DLD1 (cell line): ENCODE data around the gene TSKS.
"Not testable (repeated sequence)": the region's sequence is repeated elsewhere in the genome, so short reads cannot be mapped to it uniquely, and the experiment has no call there.

Source experiments
- in situ Hi-C: cut with HindIII; loops from 2 replicates; pipeline ENCODE4 v1.10.0; 2017; ENCODE audit warnings: low sequenced_read_pairs

TSKS gene

GRCh38 chr19:49719420-49719819, 43.7 kb downstream of the TSKS start:
- in situ Hi-C loops: not testable (repeated sequence)

GRCh38 chr19:49718991-49719390, 44.1 kb downstream of the TSKS start:
- in situ Hi-C loops: no loop called here

GRCh38 chr19:49718511-49718910, 44.6 kb downstream of the TSKS start:
- in situ Hi-C loops: no loop called here

GRCh38 chr19:49716154-49716553, 47.0 kb downstream of the TSKS start:
- in situ Hi-C loops: no loop called here

- in situ Hi-C loops: no loop called here
Observed at GRCh38 chr19:49713236-49713845, 49.8 kb downstream of the TSKS start.

GRCh38 chr19:49712397-49712859, 50.7 kb downstream of the TSKS start:
- in situ Hi-C loops: no loop called here

GRCh38 chr19:49710372-49710951, 52.6 kb downstream of the TSKS start:
- in situ Hi-C loops: no loop called here

GRCh38 chr19:49705919-49706318, 57.2 kb downstream of the TSKS start:
- in situ Hi-C loops: no loop called here

GRCh38 chr19:49704888-49705642, 58.0 kb downstream of the TSKS start:
- in situ Hi-C loops: no loop called here

- in situ Hi-C loops: no loop called here
Observed at GRCh38 chr19:49701271-49701786, 61.8 kb downstream of the TSKS start.

GRCh38 chr19:49700563-49700962, 62.5 kb downstream of the TSKS start:
- in situ Hi-C loops: no loop called here

GRCh38 chr19:49699364-49699763, 63.7 kb downstream of the TSKS start:
- in situ Hi-C loops: no loop called here

- in situ Hi-C loops: no loop called here
Observed at GRCh38 chr19:49696865-49697264, 66.2 kb downstream of the TSKS start.

GRCh38 chr19:49696115-49696514, 67.0 kb downstream of the TSKS start:
- in situ Hi-C loops: no loop called here

- in situ Hi-C loops: no loop called here
Observed at GRCh38 chr19:49692147-49692506, 71.0 kb downstream of the TSKS start.

- in situ Hi-C loops: no loop called here
Observed at GRCh38 chr19:49691243-49692146, 71.6 kb downstream of the TSKS start.

- in situ Hi-C loops: no loop called here
Observed at GRCh38 chr19:49690656-49691242, 72.4 kb downstream of the TSKS start, which contains the start of gene CPT1C. Gene CPT1C, plus strand, starts transcription at chr19:49691116. Its CDS starts 1,137 bp downstream, at chr19:49692253.

- in situ Hi-C loops: no loop called here
Observed at GRCh38 chr19:49690079-49690655, 72.9 kb downstream of the TSKS start.
